HFFc6 (cell line): Measurements from ENCODE around the gene POU1F1. TPM values are rescaled to one million over a fixed set of nuclear protein-coding genes. Genes with fewer than 3 reads are reported as not detected.

Source experiments
- DNase-seq: peaks from one replicate; pipeline ENCODE4 v3.0.0-alpha.2; 2018
- H3K27ac Mint-ChIP-seq: 2 replicates; pipeline ENCODE4 v1.8.0; 2020; ENCODE audit warnings: mild to moderate bottlenecking, mixed read lengths
- H3K27me3 Mint-ChIP-seq: 2 replicates; pipeline ENCODE4 v1.8.0; 2021; ENCODE audit warnings: mild to moderate bottlenecking, moderate library complexity, mixed read lengths; ENCODE audit not compliant: insufficient read depth
- H3K36me3 Mint-ChIP-seq: 2 replicates; pipeline ENCODE4 v1.8.0; 2021; ENCODE audit warnings: low read depth, mixed read lengths
- H3K4me1 Mint-ChIP-seq: 2 replicates; pipeline ENCODE4 v1.8.0; 2020; ENCODE audit warnings: low read depth, mixed read lengths
- H3K4me3 Mint-ChIP-seq: 2 replicates; pipeline ENCODE4 v1.8.0; 2020; ENCODE audit warnings: mild to moderate bottlenecking, moderate library complexity, mixed read lengths
- H3K9me3 Mint-ChIP-seq: 2 replicates; pipeline ENCODE4 v1.8.0; 2020; ENCODE audit warnings: mild to moderate bottlenecking, mixed read lengths
- long read RNA-seq: library from polyadenylated mRNA; unstranded; transcript quantifications from one replicate; pipeline ENCODE4 v2.0.0, GENCODE V29; 2019
- total RNA-seq, 6 experiments: library from RNA; stranded (reverse); fragmentation: NEBNext Ultra II Directional; extraction: Animal tissue kit (Norgen Biotek cat#: 25700); gene quantifications; 2 replicates in 1 of 6; 3 replicates in 5 of 6; pipeline ENCODE4 v1.2.3, GENCODE V29; 2021
- TF ChIP-seq, protein P1 (sequence below): fragments of 200-600 bp; sonication (generic); IDR thresholded peaks from 2 replicates; pipeline ENCODE4 v1.5.0; 2021; ENCODE audit warnings: antibody characterized with exemption, mild to moderate bottlenecking

Gene POU1F1, protein sequence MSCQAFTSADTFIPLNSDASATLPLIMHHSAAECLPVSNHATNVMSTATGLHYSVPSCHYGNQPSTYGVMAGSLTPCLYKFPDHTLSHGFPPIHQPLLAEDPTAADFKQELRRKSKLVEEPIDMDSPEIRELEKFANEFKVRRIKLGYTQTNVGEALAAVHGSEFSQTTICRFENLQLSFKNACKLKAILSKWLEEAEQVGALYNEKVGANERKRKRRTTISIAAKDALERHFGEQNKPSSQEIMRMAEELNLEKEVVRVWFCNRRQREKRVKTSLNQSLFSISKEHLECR
- not detected for total RNA-seq
- long read RNA-seq = 0 reads

DNA sequence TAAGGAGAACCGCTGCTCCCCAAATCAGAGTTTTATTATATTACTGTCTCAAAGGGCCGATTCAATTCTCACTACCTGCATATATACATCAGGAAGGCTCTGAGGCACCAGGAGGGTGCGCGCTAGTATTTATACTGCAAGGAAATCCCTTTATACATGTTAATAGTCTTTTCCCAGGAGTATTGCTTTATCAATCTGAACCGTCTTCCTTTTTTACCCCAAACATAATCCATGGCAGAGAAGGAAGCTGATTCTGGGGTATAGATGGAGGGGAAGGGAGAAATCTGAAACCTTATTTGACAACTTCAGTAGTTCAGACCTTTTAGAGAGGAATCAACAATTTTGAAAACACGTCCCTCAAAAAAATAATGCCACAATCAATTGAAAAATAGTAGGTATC is at the start of gene POU1F1:
POU1F1 (minus strand) TSS at position 101 of the 400 bp plus-strand sequence. CDS start 122 bp downstream, outside the sequence.
- TF ChIP-seq, protein P1, sequence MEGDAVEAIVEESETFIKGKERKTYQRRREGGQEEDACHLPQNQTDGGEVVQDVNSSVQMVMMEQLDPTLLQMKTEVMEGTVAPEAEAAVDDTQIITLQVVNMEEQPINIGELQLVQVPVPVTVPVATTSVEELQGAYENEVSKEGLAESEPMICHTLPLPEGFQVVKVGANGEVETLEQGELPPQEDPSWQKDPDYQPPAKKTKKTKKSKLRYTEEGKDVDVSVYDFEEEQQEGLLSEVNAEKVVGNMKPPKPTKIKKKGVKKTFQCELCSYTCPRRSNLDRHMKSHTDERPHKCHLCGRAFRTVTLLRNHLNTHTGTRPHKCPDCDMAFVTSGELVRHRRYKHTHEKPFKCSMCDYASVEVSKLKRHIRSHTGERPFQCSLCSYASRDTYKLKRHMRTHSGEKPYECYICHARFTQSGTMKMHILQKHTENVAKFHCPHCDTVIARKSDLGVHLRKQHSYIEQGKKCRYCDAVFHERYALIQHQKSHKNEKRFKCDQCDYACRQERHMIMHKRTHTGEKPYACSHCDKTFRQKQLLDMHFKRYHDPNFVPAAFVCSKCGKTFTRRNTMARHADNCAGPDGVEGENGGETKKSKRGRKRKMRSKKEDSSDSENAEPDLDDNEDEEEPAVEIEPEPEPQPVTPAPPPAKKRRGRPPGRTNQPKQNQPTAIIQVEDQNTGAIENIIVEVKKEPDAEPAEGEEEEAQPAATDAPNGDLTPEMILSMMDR = no peak
- Mint-ChIP-seq H3K27me3 (peaks cover 2% of the 10 kb centered on the region; the same call in 1 of the 2 replicates), H3K4me1 (peaks cover 2% of the 10 kb centered on the region), H3K4me3 (no peak within 1 kb of the TSS), H3K36me3 (no peaks in the 10 kb centered on the region), H3K9me3 (no peaks in the 10 kb centered on the region), H3K27ac (no peak within 1 kb of the TSS)
- DNase-seq = no peak

DNA sequence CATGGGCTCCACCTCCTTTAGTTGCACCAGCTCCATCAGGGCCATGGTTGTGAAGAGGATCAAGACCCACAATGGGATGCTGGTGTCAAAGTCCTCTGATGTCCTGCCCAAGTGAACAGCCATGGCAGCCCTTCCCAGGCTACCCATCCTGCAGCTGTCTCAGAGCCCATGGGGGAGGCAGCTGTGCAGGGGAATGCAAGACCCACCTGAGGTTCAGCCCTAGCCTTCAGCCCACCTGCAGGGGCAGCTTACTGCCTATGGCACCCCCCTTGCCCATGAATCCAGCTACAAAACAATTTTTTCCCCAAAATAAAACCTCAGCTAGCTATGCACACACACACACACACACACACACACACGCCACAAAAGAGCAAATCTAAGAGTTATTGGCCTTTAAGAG is 48.2 kb upstream of the POU1F1 start:
- no peaks in the 10 kb centered on the region for H3K9me3 Mint-ChIP-seq
- TF ChIP-seq, protein P1 = no peak
- H3K4me3 Mint-ChIP-seq = no peak overlapping the region
- H3K27ac Mint-ChIP-seq = no peak overlapping the region
- H3K4me1 Mint-ChIP-seq = no peaks in the 10 kb centered on the region
- no peak for DNase-seq
- H3K36me3 Mint-ChIP-seq = no peaks in the 10 kb centered on the region
- H3K27me3 Mint-ChIP-seq = peaks cover 15% of the 10 kb centered on the region

DNA sequence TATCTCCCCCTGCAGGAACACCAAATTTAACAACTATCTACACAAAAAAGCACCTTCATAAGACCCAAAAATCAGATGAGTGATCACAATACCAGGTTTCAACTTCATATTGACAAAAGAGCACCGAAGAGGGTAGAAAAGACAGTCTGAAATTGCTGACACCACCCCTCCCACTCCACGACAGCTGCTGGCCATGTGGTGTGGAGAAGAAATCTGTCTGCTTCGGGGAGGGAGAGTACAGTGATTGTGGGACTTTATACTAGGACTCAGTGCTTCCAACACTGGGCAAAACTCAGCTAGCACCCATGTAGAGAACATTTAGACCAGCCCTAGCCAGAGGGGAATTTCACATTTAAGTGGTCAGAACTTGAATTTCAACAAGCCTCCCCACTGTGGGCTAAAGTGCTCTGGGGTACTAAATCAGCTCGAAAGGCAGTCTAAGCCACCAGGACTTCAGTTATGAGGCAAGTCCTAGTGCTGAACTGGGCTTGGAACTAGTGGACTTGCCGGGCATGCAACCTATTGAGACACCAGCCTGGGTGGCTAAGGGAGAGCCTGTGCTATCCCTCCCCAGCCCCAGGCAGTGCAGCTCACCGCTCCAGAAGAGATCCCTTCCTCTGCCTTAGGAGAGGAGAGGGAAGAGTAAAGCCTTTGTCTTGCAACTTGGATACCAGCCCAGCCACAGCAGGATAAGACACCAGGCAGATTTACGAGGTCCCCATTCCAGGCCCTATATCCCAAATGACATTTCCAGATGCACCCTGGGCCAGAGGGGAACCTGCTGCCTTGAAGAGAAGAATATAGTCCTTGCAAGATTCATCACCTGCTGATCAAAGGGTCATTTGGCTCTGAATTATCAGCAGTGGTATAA is 44.6 kb upstream of the POU1F1 start:
- TF ChIP-seq, protein P1 = no peak
- no peak overlapping the region for H3K4me3 Mint-ChIP-seq
- no peak overlapping the region for H3K27ac Mint-ChIP-seq
- DNase-seq = no peak
- peaks cover 15% of the 10 kb centered on the region for H3K4me1 Mint-ChIP-seq
- H3K9me3 Mint-ChIP-seq = no peaks in the 10 kb centered on the region
- no peaks in the 10 kb centered on the region for H3K36me3 Mint-ChIP-seq
- peaks cover 15% of the 10 kb centered on the region for H3K27me3 Mint-ChIP-seq

DNA sequence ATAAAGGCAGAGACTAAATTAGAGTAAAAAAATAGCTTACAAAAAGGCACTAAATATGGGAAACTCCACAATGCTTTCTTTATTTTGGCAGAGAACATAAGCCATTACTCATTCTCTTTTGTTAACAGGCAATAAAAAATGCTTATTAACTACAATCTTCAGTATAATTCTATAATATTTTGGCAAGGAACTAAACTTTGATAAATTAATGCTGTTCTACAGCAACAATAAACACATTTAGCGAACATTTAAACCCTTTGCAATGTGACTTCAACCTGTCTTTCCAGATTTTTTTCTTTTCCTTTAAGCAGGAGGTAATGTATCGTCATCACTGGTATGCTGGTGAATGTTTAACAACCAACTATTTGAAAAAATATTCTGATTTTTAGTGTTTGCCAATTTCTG is 42.2 kb upstream of the POU1F1 start:
- Mint-ChIP-seq H3K4me3 (no peak overlapping the region), H3K27ac (no peak overlapping the region), H3K9me3 (no peaks in the 10 kb centered on the region), H3K27me3 (peaks cover 14% of the 10 kb centered on the region), H3K4me1 (peaks cover 15% of the 10 kb centered on the region), H3K36me3 (no peaks in the 10 kb centered on the region)
- DNase-seq = no peak
- TF ChIP-seq, protein P1 = no peak

DNA sequence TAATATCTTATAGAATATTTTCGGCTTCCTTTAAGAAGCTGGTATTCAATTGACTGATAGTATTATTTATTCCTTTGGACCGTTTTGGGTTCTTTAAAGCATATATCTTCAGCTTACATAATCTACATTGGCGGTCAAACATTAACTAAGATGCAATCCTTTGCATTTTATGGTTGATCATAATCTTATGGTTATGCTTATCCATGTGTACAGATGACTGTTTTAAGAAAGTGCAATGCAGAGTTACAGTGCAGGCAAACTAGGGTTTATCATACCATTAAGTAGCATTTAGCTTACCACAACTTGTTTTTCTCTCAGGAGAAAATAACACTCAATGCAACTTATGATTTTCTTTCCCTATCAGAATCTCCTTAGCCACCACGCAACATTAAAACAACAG is 41.4 kb upstream of the POU1F1 start:
- H3K4me1 Mint-ChIP-seq = peaks cover 15% of the 10 kb centered on the region
- H3K27ac Mint-ChIP-seq = no peak overlapping the region
- H3K36me3 Mint-ChIP-seq = no peaks in the 10 kb centered on the region
- peaks cover 14% of the 10 kb centered on the region for H3K27me3 Mint-ChIP-seq
- H3K4me3 Mint-ChIP-seq = no peak overlapping the region
- no peak for DNase-seq
- no peaks in the 10 kb centered on the region for H3K9me3 Mint-ChIP-seq
- TF ChIP-seq, protein P1 = no peak
